HG03520 (cell line): ENCODE data around the gene NR1H2.
"Not testable (repeated sequence)": the region's sequence is repeated elsewhere in the genome, so short reads cannot be mapped to it uniquely, and the experiment has no call there.

Experiments
- ATAC-seq: cut with Tn5 transposase; IDR thresholded peaks from one replicate; pipeline ENCODE4 v1.9.1; 2021; ENCODE audit warnings: mild to moderate bottlenecking, moderate library complexity; ENCODE audit not compliant: unreplicated experiment

The NR1H2 gene

DNA sequence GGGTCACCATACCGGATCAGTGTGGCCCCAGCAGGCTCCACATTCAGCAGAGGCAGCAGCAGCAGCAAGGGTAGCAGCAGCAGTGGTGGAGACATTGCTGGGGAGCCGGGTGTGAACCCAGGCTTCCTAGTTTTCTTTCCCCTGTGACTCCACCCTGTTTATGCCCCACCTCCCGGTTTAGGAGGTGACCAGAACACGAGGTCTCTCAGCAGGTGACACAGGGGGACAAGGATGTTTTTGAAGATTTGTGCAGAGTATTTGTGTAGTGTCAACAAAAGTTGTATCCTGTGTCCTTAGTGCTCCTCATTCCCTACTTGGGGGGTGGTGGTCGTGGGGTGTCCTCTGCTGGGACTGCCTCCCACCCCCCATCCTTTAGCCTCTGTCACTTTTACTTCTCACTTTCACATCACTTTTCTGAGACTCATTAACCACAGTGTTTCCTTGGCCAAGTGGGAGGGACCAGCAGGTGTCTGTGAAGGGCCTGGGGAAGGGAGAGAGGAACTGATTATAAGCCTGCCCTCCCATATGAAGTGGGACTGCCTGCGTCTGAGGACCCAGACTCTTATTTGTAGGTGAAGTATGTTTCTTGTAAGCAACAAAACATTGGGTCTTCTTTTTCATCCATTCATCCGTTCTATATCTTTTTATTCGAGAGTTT is 31.5 kb upstream of the NR1H2 start:
- no peak for ATAC-seq

DNA sequence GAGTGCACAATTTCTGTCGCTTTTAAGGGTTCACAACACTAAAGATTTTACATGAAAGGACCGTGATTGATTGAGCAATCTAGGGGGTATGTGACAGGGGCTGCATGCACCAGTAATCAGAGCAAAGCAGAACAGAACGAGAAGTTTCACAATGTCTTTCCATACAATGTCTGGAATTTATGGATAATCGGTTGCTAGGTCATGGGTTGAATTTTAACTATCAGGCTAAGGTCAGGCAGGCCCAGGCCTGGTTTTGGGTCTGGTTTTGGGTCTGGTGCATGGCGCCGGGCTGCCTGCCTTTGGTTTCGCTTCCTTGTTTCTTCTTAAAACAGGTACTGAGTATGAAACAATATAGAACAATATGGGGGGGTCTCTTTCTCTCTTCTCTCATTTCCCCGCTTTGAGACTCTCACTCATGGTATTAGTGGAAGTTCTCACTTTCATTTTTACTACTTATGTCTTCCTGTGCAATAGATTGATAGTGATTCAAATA is 29.1 kb upstream of the NR1H2 start:
- ATAC-seq, result not testable (repeated sequence)

DNA sequence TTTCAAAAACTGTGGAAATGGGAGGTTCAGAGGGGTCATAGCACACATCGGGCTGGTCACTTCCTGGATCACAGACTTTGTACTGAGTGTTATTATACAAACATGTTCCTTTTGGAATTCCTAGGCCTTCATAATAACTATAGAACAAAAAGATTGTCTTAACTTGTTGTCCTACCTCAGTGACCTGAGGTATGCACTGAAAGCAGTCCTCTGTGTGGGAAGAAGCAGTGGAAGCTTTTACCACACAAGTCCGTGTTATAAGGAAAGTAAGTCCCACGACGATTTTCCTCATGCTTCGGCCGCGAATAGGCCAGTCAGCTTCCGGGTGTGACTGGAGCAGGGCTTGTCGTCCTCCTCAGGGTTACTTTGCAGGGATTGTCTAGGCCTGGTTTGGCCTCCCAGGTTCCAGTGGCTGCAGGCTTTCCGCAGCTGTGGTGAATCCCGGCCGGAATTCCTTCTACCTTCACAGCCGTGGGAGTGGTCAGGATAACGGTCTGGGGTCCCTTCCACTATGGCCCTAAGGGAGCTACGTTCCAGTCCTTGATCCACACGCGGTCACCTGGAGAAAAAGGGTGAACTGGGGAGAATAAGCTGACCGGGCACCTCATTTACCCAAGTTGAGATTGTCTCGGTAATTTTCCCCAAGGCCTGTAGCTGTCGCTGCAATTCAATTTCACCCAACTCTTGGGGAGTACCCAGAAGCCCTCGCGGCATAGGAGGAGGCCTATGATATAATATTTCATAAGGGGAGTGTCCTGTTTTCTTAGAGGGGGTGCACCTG is 26.8 kb upstream of the NR1H2 start:
- no peak for ATAC-seq

DNA sequence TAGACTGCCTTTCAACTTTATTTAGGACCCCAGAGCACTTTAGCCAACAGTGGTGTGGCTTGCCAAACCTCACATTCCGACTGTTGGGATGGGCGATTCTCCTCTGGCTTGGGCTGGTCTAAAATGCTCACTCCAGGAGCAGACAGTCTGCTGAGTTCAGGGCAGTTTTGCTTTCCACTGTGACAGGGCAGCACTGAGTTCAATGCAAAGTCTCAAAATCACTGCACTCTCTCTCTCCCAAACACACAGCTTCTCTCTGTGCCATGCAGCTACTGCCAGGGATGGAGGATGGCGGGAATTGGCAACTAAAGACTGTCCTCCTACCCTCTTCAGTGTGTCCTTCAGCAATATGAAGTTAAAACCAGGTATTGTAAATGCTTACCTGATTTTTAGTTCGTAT is 24.0 kb upstream of the NR1H2 start:
- no peak for ATAC-seq

DNA sequence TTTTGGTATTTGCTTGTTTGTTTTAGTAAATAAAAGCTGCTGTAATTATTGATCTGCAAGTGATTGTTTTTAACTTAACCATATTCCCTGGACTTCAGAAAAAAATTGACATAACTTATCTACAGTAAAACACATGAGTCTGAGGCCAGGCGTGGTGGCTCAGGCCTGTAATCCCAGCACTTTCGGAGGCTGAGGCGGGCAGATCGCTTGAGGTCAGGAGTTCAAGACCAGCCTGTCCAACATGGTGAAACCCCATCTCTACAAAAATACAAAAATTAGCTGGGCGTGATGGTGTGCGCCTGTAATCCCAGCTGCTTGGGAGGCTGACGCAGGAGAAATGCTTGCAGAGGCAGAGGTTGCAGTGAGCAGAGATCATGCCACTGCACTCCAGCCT is 22.8 kb upstream of the NR1H2 start:
- not testable (repeated sequence) for ATAC-seq

DNA sequence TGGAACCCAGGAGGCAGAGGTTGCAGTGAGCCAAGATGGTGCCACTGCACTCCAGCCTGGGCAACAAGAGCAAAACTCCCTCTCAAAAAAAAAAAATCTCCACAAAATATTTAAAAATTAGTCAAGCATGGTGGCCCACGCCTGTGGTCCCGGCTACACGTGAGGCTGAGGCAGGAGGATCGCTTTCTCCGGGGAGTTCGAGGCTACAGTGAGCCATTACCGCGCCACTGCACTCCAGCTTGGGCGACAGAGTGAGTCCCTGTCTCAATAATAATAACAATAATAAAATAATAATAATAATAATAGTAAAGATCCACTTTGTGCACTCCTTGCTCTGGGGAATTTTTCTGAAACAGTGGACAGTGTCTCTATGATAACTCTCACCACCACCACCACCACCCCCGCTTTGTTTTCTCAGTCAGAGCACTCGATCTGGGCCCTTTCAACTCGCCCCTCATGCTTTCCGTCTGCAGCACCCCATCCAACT is 19.5 kb upstream of the NR1H2 start:
- no peak for ATAC-seq

DNA sequence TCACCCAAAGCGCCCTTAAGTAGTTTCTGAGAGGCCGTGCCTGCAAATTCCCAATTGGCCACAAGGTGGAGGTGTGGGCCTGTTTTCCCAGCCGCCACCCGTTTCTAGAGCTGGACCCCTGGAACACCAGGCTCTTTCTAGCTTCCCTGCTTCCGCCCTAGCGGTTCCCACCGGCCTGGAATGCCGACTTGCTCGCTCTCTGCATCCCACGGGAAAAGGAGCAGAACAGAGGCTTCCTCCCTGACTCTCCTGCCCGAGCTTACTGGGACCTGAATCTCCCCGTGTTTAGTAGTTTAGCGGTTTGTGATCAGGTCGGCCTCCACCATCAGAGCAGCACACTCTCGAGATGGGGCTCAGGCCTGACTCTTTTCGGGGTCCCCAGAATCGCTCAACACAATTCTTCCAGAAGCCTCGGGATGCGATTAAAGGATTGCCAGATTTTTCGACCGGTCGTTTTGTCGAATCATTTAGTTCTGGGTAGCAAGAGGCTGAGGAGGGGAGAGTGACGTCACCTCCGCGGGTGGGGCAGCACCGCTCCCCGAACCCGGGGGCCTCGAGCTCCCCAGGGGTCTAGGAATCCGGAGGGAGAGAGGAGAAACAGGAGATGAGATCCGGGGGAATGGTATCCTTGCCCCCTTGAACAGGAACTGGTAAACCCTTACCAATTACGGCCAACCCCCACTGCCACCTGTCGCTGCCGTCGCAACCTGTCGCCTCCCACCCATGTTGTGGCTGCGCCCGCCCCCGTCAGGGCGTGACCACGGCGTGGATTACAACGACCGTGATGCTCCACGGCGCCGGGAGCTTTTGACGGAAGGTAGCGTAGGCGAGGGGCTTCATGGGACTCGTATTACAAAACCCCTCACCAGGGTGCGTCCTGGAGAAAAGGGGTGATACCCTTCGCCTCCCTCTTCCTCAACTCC is 18.8 kb upstream of the NR1H2 start:
- no peak for ATAC-seq

DNA sequence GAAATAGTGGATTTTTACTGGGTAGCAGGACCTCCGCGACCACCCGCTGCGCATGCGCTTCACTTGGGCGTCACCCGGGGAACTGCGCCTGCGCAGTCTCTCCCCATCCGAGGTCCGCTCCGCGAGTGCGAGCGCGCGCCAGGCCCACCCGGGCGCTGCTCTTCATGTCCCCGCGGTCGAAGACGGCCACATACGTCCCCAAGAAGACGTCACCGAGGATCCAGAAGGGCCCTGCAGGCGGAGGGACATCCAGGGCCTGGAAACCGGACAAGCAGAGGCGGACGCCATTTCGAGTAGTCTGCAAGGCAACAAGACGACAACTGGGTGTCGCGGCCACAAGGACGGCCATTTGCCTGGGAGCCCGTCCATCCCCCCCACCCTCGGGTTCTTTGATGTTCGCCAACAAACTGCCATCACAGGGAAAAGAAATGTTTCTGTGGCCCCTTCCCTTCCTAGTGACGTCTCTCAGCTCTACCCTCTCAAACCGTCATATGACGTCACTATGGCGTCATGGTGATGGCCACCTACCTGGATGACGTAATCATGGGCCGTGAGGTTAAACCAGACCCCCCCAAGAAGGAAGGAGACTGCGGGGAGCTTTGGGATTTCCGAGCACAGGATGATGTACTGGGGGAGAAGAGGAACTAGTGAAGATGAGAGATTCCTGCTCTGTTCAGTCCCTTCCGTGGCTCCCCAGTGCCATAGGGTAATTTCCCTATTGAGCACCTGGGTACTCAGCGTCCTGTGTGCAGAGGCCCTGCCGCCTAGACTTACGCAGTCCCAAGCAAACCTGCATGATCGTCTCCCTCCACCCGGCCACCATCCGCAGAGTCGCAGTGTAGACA is 17.6 kb upstream of the NR1H2 start:
- ATAC-seq, result no peak

DNA sequence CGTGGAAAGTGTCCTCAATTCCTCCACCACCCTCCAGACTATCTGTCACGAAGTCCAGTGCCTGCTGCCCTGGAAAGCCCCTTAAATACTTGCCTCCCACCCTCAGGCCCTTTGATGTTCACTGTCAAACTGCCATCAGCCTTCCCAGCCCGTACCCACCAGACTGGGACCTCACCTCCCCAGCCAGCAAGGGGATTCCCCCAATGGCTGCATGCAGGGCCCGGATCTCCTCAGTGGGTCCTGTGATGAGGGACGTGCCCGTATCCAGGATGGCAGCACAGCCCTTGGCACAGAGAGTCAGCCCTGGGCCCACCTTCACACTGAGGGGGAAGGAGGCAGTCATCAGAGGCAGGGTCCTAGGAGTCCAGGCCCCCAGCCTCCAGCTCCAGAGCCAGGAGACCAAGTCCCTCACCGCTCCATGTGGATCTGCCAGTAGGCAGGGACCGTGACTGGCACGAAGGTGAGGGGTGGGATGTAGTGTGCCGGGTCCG is 16.9 kb upstream of the NR1H2 start:
- no peak for ATAC-seq

DNA sequence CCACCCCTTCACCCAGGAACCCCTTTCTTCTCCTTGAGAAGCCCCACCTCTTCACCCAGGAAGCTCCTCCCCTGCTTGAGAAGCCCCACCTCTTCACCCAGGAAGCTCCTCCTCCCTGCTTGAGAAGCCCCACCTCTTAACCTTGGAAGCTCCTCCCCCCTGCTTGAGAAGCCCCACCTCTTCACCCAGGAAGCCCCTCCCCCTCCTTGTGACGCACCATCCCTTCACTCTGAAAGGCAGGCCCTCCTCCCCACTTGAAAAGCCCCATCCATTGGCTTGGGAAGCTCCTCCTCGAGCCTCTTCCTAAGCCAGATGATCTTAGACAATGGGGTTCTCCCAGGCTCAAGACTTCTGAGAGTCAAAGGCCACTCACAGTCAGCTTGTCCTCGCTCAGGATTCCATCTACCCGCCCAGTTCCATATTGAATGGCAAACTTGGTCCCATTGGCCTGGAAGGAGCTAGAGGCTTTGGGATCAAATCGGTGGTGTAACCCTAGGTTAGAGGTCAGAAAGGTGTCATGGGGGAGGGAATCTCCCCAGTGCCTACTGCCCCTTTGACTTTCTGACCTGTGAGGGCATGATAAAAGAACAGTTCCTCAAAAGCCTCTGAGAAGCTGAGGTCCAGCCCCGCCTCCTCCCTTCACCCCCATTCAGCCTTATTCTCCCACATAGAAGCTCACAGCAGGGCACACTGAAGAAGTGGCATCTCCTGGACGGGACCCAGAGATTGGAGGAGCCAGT is 14.8 kb upstream of the NR1H2 start:
- no peak for ATAC-seq

DNA sequence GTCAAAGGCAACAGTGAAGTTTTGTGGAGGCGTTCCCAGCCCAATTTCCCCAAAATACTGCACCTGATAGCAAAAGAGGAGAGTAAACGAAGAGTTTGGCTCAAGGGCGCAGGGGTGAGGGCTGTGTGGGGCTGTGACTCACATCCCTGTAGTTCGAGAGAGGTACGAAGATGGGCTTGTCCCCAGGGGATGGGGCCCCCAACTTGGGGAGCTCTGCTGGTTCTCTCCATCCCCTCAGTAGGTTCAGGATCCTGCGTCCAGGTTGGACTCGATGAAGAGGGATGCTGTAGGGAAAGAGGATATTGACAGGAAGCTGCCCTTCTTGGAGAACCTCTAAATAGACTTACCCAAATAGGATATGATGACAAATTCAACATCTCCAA is 14.2 kb upstream of the NR1H2 start:
- no peak for ATAC-seq

DNA sequence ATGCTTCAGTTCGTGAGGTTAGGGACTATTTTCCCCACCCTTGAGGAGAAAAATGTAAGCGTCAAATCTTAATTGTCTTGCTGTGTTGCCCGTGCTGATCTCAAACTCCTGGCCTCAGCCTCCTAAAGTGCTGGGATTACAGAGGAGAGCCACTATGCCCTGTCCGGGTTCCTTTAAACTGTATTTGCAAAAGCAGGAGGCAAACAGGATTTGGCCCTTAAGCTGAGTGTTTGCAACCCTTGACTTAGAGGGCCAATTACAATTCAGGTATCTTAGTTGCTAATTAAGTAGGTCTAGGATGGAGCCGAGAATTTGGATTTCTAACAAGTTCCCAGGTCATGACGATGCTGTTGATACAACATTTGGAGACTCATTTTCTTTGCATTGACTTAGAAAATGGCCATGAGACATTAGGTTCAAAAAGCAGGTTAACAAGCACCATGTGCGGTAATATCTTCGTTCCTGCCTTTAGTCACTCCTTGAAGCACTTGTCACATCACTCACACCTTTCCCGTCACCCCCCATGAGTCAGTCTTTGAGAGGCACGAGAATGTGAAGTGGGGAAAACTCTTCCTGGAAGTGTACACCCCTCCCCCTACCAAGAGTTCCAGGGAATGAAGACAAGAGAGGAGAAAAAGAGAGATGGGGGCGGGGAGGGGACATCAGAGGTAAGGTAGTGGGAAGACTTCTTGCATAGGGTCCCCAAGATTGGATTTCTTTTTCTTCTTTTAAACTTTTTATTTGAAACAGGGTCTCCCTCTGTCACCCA is 13.4 kb upstream of the NR1H2 start:
- no peak for ATAC-seq

DNA sequence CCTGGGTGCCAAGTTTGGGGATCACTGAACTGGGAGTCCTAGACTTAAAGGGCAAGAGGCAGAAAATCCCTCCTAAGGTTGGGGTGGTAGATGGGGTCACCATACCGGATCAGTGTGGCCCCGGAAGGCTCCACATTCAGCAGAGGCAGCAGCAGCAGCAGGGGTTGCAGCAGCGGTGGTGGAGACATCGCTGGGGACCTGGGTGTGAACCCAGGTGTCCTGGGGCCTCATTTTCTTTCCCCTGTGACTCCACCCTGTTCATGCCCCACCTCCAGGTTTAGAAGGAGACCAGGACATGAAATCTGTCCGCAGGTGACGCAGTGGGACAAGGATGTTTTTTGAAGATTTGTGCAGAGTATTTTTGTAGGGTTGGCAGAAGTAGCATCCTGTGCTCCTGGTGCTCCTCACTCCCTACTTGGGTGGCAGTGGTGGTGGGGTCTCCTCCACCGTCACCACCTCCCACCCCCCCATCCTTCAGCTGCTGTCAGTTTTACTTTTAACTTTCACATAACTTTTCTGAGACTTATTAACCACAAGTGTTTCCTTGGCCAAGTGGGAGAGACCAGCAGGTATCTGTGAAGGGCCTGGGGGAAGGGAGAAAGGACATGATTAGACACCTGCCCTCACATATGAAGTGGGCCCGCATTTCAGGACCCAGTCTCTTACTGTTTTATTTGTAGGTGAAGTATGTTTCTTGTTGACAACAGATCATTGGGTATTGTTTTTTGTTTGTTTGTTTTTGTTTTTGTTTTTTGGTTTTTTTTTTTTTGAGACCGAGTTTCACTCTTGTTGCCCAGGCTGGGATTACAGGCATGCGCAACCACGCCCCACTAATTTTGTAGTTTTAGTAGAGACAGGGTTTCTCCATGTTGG is 10.6 kb upstream of the NR1H2 start, which contains the start of gene NAPSA:
Gene NAPSA (minus strand): TSS at position 206 of the 873 bp plus-strand sequence. CDS start 18 bp downstream, at position 188.
- ATAC-seq, result no peak

DNA sequence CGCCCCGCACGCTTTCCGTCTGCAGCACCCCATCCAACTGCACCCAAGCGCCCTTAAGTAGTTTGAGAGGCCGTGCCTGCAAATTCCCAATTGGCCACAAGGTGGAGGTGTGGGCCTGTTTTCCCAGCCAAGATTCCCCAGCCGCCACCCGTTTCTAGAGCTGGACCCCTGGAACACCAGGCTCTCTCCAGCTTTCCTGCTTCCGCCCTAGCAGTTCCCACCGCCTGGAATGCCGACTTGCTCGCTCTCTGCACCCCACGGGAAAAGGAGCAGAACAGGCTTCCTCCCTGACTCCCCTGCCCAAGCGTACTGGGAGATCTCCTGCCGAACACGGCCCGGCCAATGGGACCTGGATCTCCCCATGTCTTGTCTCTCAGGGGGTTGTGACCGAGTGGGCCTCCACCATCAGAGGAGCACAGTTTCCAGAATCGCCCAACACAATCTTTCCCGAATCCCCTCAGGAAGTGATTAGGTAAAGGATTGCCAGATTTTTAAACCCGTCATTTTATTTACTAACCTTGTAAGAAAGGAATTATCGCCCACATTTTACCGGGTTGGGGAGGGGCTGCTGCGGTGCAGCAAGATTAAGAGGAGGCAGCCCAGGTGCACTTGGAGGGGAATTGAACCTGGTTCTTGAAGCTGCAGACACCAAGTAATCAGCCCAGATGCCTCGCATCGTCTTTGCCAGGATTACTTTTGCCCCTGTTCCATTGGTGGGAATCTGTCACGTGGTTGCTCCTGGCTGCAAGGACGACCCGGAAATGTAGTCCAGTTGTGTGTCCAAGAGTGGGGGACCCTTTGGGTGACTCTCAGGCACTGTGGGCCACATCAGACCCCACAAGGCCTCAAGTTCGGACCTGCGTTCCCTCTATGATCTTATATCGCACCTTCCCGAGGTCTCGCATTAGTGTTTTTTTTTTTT is 7.3 kb upstream of the NR1H2 start:
- ATAC-seq, result no peak

DNA sequence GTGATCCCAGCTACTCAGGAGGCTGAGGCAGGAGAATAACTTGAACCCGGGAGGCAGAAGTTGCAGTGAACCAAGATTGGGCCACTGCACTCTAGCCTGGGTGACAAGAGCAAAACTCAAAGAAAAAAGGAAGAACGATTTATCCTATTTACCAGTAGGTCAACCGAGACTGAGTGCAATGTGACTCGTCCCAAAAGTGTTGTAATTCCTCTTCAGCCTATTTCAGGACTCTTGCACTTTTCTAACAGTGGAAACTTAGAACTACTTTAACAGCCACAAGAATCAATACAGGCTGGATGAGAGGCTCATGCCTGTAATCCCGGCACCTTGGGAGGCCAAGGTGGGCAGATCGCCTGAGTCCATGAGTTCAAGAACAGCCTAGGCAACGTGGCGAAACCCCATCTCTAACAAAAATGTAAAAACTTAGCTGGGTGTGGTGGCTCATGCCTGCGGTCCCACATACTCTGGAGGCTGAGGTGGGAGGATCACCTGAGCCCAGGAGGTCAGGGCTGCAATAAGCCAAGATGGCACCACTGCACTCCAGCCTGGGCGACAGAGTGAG is 4.3 kb upstream of the NR1H2 start:
- no peak for ATAC-seq

DNA sequence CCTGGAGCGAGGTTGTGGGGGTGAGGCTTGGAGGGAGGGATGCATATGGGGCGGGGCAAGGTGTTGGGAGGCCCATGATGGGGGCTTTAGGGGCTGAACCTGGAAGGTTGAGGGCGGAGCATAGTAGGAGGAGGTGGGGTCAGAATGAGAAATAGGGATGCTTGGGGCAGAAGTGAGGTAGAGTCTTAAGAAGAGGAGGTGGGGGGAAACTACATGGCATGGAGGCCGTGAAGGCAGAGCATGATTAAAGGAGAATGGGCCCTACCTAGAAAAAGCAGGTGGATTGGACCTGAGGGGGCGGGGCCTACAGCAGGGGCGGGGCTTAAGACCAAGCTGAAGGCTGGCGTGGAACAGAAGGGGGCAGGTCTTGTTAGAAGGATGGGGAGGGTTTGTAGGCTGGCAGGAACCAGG is 799 bp downstream of the NR1H2 start:
- no peak for ATAC-seq
